Right hindlimb (tissue), 1 donor: Measurements from ENCODE around the gene MANSC4.

Experiments used
- DNase-seq: peaks from one replicate; pipeline ENCODE4 v3.0.0-alpha.2; 2018

Gene MANSC4

DNA sequence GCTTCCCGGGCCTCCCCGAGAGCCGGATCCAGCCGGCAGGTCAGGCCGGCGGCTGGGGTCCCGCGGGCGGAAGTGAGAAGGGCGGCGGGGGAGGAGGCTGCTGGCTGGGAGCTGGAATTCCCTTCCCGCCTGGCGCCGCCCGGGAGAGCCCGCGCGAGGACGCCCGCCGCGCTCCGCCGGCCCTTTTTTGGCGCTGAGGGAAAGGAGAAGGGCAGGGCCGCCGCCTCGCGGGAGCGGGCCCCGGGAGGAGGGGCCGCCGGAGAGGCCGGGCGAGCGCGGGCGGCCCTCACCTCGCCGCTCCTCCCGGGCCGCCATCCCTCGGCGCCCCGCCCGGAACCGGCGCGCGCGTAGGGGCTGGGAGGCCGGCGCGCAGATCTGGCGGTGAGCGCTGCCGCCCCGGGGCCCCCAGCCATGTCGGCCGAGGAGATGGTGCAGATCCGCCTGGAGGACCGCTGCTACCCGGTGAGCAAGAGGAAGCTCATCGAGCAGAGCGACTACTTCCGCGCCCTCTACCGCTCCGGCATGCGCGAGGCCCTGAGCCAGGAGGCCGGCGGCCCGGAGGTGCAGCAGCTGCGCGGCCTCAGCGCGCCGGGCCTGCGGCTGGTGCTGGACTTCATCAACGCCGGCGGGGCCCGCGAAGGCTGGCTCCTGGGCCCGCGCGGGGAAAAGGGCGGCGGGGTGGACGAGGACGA, at the start of gene MANSC4, which contains the start of gene KLHL42:
MANSC4 (minus strand) TSS at position 317 of the 692 bp plus-strand sequence. CDS start 8,960 bp downstream, outside the sequence.
KLHL42 (plus strand) TSS at position 314 of the 692 bp plus-strand sequence; CDS start at position 412, 98 bp downstream.
- peak; percentile 86 for DNase-seq

GRCh38 chr12:27828196-27828595, 48.2 kb upstream of the MANSC4 start:
- no peak for DNase-seq

- DNase-seq: no peak
Measured at GRCh38 chr12:27826076-27826475, 46.0 kb upstream of the MANSC4 start.

- DNase-seq: no peak
Measured at GRCh38 chr12:27824126-27824842, 44.2 kb upstream of the MANSC4 start.

- no peak for DNase-seq
Measured at GRCh38 chr12:27823038-27823437, 43.0 kb upstream of the MANSC4 start.

GRCh38 chr12:27822076-27822712, 42.2 kb upstream of the MANSC4 start:
- no peak for DNase-seq

DNA sequence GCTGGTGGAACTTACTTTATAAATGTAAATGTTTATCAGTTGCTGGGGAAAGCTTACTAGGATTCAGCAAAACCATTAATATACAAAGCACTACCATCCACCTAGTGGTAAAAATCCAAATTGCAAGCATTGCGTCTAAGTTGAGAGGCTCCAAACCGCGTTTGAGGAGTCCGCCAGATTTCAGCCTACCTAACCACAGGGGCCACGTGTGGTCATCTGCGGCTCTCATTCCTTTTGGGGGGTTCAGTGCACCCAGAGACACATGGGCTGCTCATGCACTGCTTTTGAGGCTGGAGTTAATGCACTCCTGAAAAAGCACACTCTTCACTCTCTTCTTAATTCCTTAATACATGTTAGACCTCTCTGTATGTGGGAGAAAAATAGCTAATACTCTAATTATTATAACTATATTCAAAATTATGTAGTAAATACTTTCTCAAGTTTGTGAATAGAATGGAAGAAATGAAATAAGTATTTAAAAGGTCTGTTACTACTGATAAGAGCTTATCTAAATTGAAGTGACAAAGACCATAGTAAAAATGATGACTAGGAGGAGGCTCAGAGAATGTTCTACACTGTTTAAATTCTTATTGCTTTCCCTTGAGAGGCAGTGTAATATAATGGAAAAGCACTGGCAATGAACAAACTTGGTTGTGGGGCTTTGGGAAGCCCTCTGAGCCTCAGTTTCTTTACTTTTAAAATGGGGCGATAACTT, 41.4 kb upstream of the MANSC4 start:
- peak; percentile 33 for DNase-seq

DNA sequence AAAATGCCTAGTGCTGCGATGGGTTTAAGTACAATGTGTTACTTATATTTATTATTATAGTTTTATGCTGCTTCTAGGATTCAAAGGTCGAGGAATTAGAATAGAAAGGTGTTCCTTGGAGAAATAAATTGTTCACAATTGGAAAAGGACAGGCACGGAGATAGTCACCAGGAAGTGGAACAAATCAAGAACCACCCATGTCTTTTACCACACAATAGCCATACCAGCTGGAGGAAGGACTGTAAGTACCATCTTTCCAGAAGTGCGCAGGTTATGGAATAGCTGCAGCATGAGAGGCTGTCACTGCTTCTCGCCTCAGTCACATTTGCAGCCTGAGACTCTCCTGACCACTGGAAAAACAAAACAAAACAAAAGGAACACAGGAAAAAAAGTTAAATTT, 40.5 kb upstream of the MANSC4 start:
- no peak for DNase-seq

- DNase-seq: peak; percentile 32
Measured at GRCh38 chr12:27818401-27818918, 38.4 kb upstream of the MANSC4 start.

GRCh38 chr12:27817766-27818165, 37.7 kb upstream of the MANSC4 start:
- DNase-seq: no peak

- DNase-seq: no peak
Measured at GRCh38 chr12:27814851-27815591, 35.0 kb upstream of the MANSC4 start.

DNA sequence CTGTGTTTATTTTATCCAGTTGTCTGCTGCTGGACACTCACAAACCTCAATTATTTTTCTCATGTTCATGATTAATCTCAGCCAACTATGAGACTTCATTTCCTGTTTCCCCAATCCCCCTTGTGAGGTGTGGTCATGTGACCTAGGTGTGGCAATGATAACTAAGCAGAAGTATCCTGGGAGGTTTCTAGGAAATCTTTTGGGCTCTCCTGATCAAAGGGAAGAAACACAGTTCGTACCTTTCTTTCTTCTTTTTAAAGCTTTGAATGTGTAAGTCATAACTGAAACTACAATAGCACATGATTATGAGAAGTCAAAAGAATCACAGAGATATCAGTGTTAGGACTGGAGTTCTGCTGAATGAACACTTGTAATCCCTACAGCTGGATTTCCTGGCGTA, 34.4 kb upstream of the MANSC4 start:
- DNase-seq: no peak

DNA sequence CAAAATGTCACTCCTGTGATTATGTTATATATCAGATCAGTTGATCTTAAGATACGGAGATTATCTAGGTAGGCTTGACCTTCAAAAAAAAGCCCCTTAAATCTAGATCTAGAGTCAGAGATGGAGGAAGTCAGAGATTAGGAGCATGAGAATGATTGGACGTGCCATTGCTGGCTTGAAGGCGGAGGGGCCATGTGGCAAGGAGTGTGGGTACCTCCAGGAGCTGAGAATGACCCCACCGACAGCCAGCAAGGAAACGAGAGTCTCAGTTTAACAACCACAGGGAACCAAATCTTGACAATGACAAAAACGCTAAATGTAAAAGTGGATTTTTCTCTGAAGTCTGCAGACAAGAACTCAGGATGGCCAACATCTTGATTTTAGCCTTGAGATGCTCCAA, 32.5 kb upstream of the MANSC4 start:
- no peak for DNase-seq

DNA sequence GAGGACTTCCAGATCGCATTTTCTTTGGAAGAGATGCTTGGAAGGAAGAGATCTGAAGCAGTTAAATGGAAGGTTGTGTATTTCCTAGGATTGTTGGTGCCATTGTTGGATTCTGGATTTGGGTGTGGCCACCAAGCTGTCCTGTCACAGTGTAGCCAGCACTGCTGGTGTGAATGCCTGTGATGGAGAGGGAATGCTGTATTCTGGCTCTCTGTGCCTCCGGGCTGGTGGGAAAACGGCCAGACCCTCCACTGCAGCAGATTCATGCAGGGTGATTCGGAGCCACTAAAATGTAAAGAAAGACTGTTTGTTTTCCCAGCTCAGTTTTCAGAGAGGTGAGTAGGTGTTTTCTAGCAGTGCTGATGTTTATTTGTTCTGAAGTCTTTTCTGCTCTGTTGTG, 30.7 kb upstream of the MANSC4 start:
- no peak for DNase-seq

- DNase-seq: no peak
Measured at GRCh38 chr12:27808841-27809240, 28.8 kb upstream of the MANSC4 start.

GRCh38 chr12:27807063-27807703, 27.1 kb upstream of the MANSC4 start:
- no peak for DNase-seq

DNA sequence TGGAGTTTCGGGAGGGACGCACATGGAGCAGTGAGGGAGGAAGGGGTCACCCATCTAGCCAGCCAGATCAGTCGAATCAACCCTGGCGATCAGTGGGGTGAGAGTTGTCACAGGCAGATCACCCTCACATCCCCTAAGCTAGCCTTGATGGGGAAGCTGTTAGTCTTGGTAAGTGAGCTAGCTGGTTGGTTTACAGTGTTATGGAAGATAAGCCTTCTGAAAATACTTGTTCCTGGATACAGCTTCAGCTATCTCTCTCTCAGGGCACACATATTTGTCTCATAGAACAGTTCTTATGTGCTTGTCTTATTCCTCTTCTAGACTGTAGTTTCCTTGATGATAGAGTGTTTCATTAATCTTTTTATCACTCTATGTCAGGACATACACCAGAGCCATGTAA, 26.2 kb upstream of the MANSC4 start:
- no peak for DNase-seq

- DNase-seq: no peak
Measured at GRCh38 chr12:27805238-27805637, 25.2 kb upstream of the MANSC4 start.

DNA sequence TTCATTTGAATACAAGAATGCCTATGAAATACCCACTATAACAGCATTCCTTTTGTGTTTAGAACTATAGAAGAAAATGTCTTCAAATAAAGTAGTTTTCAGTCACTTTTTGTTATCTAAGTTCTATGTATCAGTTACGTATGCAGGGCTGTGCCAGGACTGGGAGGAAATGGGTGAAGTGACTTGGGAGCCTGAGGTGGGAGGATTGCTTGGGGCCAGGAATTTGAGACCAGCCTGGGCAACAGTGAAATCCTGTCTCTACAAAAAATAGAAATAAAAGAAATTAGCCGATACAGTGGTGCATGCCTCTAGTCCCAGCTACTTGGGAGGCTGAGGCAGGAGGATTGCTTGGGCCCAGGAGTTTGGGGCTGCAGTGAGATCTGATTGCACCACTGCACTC, 22.9 kb upstream of the MANSC4 start:
- DNase-seq: no peak

- no peak for DNase-seq
Measured at GRCh38 chr12:27802511-27802910, 22.5 kb upstream of the MANSC4 start.

DNA sequence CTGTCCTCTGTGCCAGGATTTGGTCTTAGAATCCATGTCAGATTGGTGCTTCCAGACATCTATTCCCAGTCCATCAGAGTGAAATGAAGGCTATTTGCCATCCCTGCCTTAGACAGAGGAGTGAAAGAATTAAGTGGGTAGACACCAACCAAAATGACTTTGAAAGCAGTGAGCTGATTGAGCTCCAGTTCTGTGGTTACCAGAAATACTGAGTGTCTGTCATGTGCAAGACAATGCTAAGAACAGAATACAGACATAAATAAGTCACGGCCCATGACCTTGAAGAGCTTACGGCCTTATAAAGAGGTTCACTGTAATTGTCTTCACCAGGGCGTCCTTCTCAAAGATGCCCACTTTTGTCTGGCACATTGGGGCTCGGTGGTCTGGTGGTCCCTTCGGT, 21.6 kb upstream of the MANSC4 start:
- no peak for DNase-seq

DNA sequence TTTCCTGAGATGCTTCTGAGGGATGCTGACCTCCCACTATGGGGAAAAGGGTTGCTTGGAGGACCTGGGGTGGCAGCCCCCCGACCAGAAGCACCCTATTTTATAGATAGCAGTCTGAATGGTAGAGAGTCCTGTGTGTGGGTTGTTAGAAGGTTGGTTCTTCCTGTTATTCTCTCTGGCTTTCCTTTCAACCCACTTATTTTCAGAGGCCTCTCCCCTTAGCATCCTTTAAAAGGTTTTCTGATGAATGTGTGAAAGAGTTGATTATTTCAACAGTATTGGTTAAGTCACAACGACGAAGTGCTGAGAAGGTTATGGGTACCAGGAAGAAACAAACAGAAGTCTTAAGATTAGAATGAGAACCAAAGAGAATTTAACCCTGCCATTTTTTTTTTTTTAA, 20.8 kb upstream of the MANSC4 start:
- no peak for DNase-seq
